A549 treated with AZD9567 at 1 μM for 4 hours (cell line): ENCODE measurements around the gene ZNF85. TPM values are rescaled to one million over a fixed set of nuclear protein-coding genes. Genes with fewer than 3 reads are reported as not detected.

Experiments used
- total RNA-seq: library from RNA; stranded (reverse); fragments of 200-300 nt; extraction: Qiagen RNA extraction; gene quantifications from 5 replicates; pipeline ENCODE4 v1.2.3, GENCODE V29; 2022; ENCODE audit not compliant: insufficient read depth

The ZNF85 gene
- total RNA-seq = 0.03 to 0.09 TPM (median 0.08 TPM) in 4 of 5 replicates, not detected in the other

GRCh38 chr19:20923077-20923871 lies at the start of gene ZNF85:
Gene ZNF85 (plus strand): TSS chr19:20923251. CDS start chr19:20923401, 150 bp downstream.

Other genes with a start within 250 kb of the ZNF85 start
- gene ZNF66, start 146.9 kb upstream of the ZNF85 start, total RNA-seq = not detected in 5 replicates
- gene ZNF430, start 97.4 kb downstream of the ZNF85 start, total RNA-seq = 1.6 to 2.7 TPM (median 2.1 TPM) in 5 replicates
- gene ZNF714, start 159.0 kb downstream of the ZNF85 start, total RNA-seq = 2.9 to 5.0 TPM (median 3.7 TPM) in 5 replicates
- gene ZNF431, start 218.8 kb downstream of the ZNF85 start, total RNA-seq = 3.1 to 5.3 TPM (median 4.5 TPM) in 5 replicates